B cell (primary cell): ENCODE results near the gene RASSF4. TPM values are rescaled to one million over a fixed set of nuclear protein-coding genes. Genes with fewer than 3 reads are reported as not detected.

Source experiments
- ATAC-seq: fragments of 200-7000 bp; cut with Tn5 transposase; one replicate; pipeline ENCODE4 v1.10.0; 2021; ENCODE audit warnings: low read depth, mild to moderate bottlenecking, moderate number of reproducible peaks, moderate library complexity
- CTCF ChIA-PET: fragments of 350-600 bp; sonication (Branson Sonifier 250); formaldehyde crosslinking; loops from one replicate; lab custom pipeline; 2021; ENCODE audit warnings: antibody characterized with exemption, inconsistent platforms; lab: Charles Lee
- POLR2A ChIA-PET: fragments of 350-600 bp; sonication (Branson Sonifier 250); formaldehyde crosslinking; loops from one replicate; lab custom pipeline; 2021; ENCODE audit warnings: antibody characterized with exemption; lab: Charles Lee
- DNase-seq: peaks from one replicate; pipeline ENCODE4 v3.0.0; 2013
- H2AFZ ChIP-seq: 2 replicates; pipeline ENCODE4 v1.6.1; 2012; ENCODE audit warnings: mild to moderate bottlenecking, low read depth, low read length; ENCODE audit not compliant: insufficient read depth, poor library complexity, severe bottlenecking
- H3K27ac ChIP-seq, 2 donors: 1 replicate in 1 of 2; 2 replicates in 1 of 2; pipeline ENCODE4 v1.5.1; 2012 to 2013; ENCODE audit warnings: low read length in 2 of 2, mild to moderate bottlenecking in 2 of 2, moderate library complexity in 1 of 2
- H3K27me3 ChIP-seq, 4 experiments: fragments of 200-600 bp in 1 of 4; sonication (generic) in 1 of 4; replicated peaks in 1 of 4; 1 replicate in 2 of 4; 2 replicates in 2 of 4; pipeline versions ENCODE4 v1.6.1 to v1.7.0; 2013 to 2016; ENCODE audit warnings: low read length in 3 of 4, mild to moderate bottlenecking in 2 of 4, mixed read lengths in 1 of 4, moderate library complexity in 1 of 4; ENCODE audit not compliant: insufficient read depth in 4 of 4, control insufficient read depth in 3 of 4; ENCODE audit errors: control extremely low read depth in 1 of 4
- H3K36me3 ChIP-seq, 2 experiments: replicated peaks in 1 of 2; 1 replicate in 1 of 2; 2 replicates in 1 of 2; pipeline versions ENCODE4 v1.6.1 to v1.7.1; 2013; ENCODE audit warnings: low read length in 1 of 2; ENCODE audit not compliant: insufficient read depth in 2 of 2, control insufficient read depth in 1 of 2; ENCODE audit errors: control extremely low read depth in 1 of 2, extremely low read depth in 1 of 2
- H3K4me1 ChIP-seq, 2 donors: fragments of 200-600 bp in 1 of 2; sonication (generic) in 1 of 2; 1 replicate in 1 of 2; 2 replicates in 1 of 2; pipeline versions ENCODE4 v1.5.1 to v1.6.1; 2013 to 2017; ENCODE audit warnings: low read length in 2 of 2; ENCODE audit not compliant: control insufficient read depth in 2 of 2, insufficient read depth in 2 of 2
- H3K4me2 ChIP-seq: replicated peaks from 2 replicates; pipeline ENCODE3; 2012; ENCODE audit warnings: mild to moderate bottlenecking, low read depth, low read length; ENCODE audit not compliant: poor library complexity, severe bottlenecking
- H3K4me3 ChIP-seq, 5 experiments: fragments of 200-600 bp in 1 of 5; sonication (generic) in 1 of 5; 1 replicate in 3 of 5; 2 replicates in 2 of 5; pipeline versions ENCODE4 v1.5.1 to v1.7.0; 2011 to 2016; ENCODE audit warnings: low read length in 4 of 5, mild to moderate bottlenecking in 4 of 5, low read depth in 2 of 5, control low read depth in 1 of 5, moderate library complexity in 1 of 5; ENCODE audit not compliant: insufficient read depth in 1 of 5; ENCODE audit errors: control extremely low read depth in 1 of 5, extremely low read depth in 1 of 5
- H3K79me2 ChIP-seq: fragments of 200-600 bp; sonication (generic); one replicate; pipeline ENCODE4 v1.6.0; 2016; ENCODE audit warnings: low read length; ENCODE audit not compliant: control insufficient read depth, insufficient read depth
- H3K9ac ChIP-seq: fragments of 200-600 bp; sonication (generic); 2 replicates; pipeline ENCODE4 v1.6.1; 2017; ENCODE audit warnings: mild to moderate bottlenecking, low read length, moderate library complexity
- H3K9me3 ChIP-seq, 3 donors: one replicate each; pipeline versions ENCODE4 v1.6.1 to v1.7.1; 2013; ENCODE audit warnings: low read length in 2 of 3; ENCODE audit not compliant: control insufficient read depth in 2 of 3, insufficient read depth in 1 of 3; ENCODE audit errors: control extremely low read depth in 1 of 3
- H4K20me1 ChIP-seq: 2 replicates; pipeline ENCODE4 v1.6.0; 2012; ENCODE audit warnings: mild to moderate bottlenecking, low read length; ENCODE audit not compliant: insufficient read depth, control insufficient read depth, poor library complexity, severe bottlenecking
- H3K27ac Mint-ChIP-seq: one replicate; pipeline ENCODE4 v1.8.0; 2021; ENCODE audit warnings: mixed read lengths
- H3K27me3 Mint-ChIP-seq: one replicate; pipeline ENCODE4 v1.8.0; 2021; ENCODE audit warnings: mixed read lengths
- H3K4me1 Mint-ChIP-seq: one replicate; pipeline ENCODE4 v1.8.0; 2021; ENCODE audit warnings: mixed read lengths
- H3K4me3 Mint-ChIP-seq: one replicate; pipeline ENCODE4 v1.8.0; 2021; ENCODE audit warnings: mixed read lengths
- H3K9me3 Mint-ChIP-seq: one replicate; pipeline ENCODE4 v1.8.0; 2022; ENCODE audit warnings: mixed read lengths; ENCODE audit not compliant: insufficient read depth
- CTCF ChIP-seq: fragments of 200-600 bp; IDR thresholded peaks from one replicate; pipeline ENCODE4 v1.8.0; 2022; ENCODE audit warnings: antibody characterized with exemption, mild to moderate bottlenecking
- EZH2 ChIP-seq: IDR thresholded peaks from 2 replicates; pipeline ENCODE4 v1.6.1; 2012; ENCODE audit warnings: borderline replicate concordance, low read depth, mild to moderate bottlenecking, moderate library complexity, low read length; ENCODE audit not compliant: insufficient read depth, poor library complexity, severe bottlenecking
- WGBS: methylation state at CpG from one replicate; pipeline ENCODE4 v1.1.5; 2013; ENCODE audit warnings: missing lambda C conversion rate; ENCODE audit not compliant: insufficient coverage; 5-methylcytosine and 5-hydroxymethylcytosine counted together
- intact Hi-C: fragments of 100-400 bp; cut with micrococcal nuclease; formaldehyde crosslinking; loops from one replicate; pipeline ENCODE4 v1.10.0; 2022
- polyA plus RNA-seq: library from polyadenylated mRNA; depleted of rRNA; stranded (reverse); fragments of >200 nt; gene quantifications from 2 replicates; pipeline ENCODE4 v1.2.3, GENCODE V29; 2012
- total RNA-seq, 2 donors: library from RNA; stranded (reverse); fragments of 120-200 nt in 1 of 2; gene quantifications; 1 replicate in 1 of 2; 2 replicates in 1 of 2; pipeline versions ENCODE4 v1.2.3 to v1.2.4, GENCODE V29; 2013 to 2022

The RASSF4 gene
- total and polyA plus RNA-seq, 2 donors (not counting 1 experiment from before 2014, with no cell fraction given): 1.9 to 2.6 TPM

- Histone ChIP-seq H3K36me3 (peaks cover 0 to 3% of the 10 kb centered on the region in 2 experiments), H2AFZ (no peak overlapping the region), H3K4me2 (peak overlapping the region; percentile 18), H3K27me3 (no peaks in the 10 kb centered on the region), H3K9me3 (peaks cover 0 to 8% (median 2%) of the 10 kb centered on the region in 3 donors), H4K20me1 (peaks cover 5% of the 10 kb centered on the region), H3K9ac (no peak overlapping the region), H3K27ac (no peak overlapping the region), H3K4me1 (peaks cover 27 to 46% of the 10 kb centered on the region in 2 donors), H3K79me2 (no peaks in the 10 kb centered on the region), H3K4me3 (no peak overlapping the region)
- intact Hi-C loops: no loop called here
- TF ChIP-seq EZH2: no peak
- no peak for TF ChIP-seq CTCF
- H3K9me3 Mint-ChIP-seq: peaks cover 7% of the 10 kb centered on the region
- no peaks in the 10 kb centered on the region for H3K27me3 Mint-ChIP-seq
- DNase-seq: no peak
- CTCF ChIA-PET: interaction anchor here (1.4 to 5.1 kb wide), 3 partner anchors 14 to 17 kb away, joined by 4 to 22 read pairs (median 5); no protein-coding TSS in a partner anchor
- H3K4me1 Mint-ChIP-seq: peaks cover 43% of the 10 kb centered on the region
- H3K4me3 Mint-ChIP-seq: no peak overlapping the region
- WGBS: 61% methylated on average over 3 of the region's 5 CpGs
- POLR2A ChIA-PET: no interaction called here
- no peak overlapping the region for H3K27ac Mint-ChIP-seq
- no peak for ATAC-seq
Measured at GRCh38 chr10:44949127-44949802, 10.3 kb upstream of the RASSF4 start.

- Mint-ChIP-seq H3K9me3 (peaks cover 3% of the 10 kb centered on the region), H3K4me3 (no peak overlapping the region), H3K27ac (no peak overlapping the region), H3K27me3 (no peaks in the 10 kb centered on the region), H3K4me1 (peaks cover 45% of the 10 kb centered on the region)
- Histone ChIP-seq H3K9me3 (peaks cover 0 to 4% (median 0%) of the 10 kb centered on the region in 3 donors), H3K4me2 (no peak overlapping the region), H3K79me2 (no peaks in the 10 kb centered on the region), H3K9ac (no peak overlapping the region), H3K36me3 (peaks cover 0 to 3% of the 10 kb centered on the region in 2 experiments), H4K20me1 (peaks cover 5% of the 10 kb centered on the region), H3K4me3 (no peak overlapping the region), H3K27me3 (no peaks in the 10 kb centered on the region), H3K27ac (no peak overlapping the region), H2AFZ (no peak overlapping the region), H3K4me1 (peaks cover 27 to 46% of the 10 kb centered on the region in 2 donors)
- CTCF ChIA-PET: interaction anchor here (1.4 to 5.1 kb wide), 2 partner anchors 14 to 18 kb away, joined by 4 to 22 read pairs; no protein-coding TSS in a partner anchor
- POLR2A ChIA-PET: no interaction called here
- no peak for DNase-seq
- WGBS: 100% methylated on average over 3 of the region's 3 CpGs
- ATAC-seq: no peak
- TF ChIP-seq EZH2: no peak
- TF ChIP-seq CTCF: no peak
- intact Hi-C loops: no loop called here
Measured at GRCh38 chr10:44949915-44950314, 9.7 kb upstream of the RASSF4 start.
